ENCODE measurements around the gene TBKBP1.

The TBKBP1 gene

DNA sequence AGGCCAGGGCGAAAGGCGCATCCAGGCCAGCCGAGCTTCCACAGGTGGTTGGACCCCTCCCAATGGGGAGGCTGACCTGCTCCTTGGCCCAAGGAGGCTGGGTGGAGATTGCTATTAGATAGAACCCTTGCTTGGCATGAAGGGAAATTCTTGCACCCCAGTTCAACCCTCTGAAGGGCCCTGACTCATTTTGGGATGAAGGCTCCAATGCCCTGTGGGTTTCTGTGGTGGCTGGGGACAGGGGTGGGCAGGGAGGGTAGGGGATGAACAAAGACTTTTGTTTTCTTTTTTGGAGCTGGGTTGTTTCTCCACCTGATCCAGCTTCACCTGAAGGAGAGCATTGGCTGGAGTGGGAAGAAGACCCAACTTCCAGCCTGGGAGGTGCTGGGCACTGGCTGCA is 22.4 kb downstream of the TBKBP1 start:
- no peak for DNase-seq

DNA sequence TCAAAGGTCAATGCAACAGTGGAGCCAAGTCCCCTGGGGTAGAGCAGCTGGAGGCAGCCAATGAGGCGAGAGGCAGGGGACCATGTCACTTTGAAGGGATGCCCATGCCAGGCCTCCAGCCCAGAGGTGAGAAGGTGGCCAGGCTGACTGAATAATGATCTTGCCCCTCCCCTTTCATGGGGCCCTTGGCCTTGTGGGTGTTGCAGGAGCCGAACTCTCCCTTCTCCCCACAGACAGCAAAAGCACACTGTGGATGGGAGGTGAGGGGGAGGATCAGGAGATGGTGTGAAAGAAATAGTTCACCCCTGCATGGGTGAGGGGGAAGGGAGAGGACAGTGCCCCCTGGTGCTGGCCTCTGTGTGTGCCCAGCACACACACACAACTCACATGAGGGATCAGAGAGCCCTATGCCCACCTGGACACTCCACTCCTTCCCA is 23.3 kb downstream of the TBKBP1 start:
- DNase-seq, result no peak

DNA sequence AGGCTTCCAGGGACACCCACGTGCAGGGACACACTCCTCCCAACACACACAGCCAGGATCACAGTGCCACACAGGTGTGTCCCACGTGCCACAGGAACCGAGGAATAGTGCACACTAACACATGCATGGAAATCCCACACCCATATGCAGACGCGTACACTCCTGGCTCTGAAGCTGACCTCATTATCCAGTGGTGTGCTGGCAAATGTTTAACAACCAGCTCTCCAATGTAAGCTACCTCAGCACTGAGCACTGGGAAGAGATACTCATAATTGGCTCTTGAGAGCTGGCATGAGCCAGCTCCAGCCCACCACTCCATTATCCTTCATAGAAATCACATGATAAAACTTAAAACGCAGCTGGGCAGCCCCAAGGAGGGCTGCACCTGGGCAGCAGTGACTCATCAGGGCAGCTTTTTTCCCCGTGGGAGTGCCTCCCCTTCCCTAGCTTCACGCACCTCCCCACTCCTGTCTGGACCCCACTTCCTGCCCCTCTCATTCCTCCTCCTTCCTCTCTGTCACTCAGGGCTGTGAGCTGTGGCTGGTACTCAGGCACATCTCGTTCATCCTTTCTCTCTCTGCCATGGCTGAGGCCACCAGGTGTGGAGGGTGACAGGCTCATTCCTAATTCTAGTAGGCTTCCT is 24.1 kb downstream of the TBKBP1 start:
- no peak for DNase-seq

DNA sequence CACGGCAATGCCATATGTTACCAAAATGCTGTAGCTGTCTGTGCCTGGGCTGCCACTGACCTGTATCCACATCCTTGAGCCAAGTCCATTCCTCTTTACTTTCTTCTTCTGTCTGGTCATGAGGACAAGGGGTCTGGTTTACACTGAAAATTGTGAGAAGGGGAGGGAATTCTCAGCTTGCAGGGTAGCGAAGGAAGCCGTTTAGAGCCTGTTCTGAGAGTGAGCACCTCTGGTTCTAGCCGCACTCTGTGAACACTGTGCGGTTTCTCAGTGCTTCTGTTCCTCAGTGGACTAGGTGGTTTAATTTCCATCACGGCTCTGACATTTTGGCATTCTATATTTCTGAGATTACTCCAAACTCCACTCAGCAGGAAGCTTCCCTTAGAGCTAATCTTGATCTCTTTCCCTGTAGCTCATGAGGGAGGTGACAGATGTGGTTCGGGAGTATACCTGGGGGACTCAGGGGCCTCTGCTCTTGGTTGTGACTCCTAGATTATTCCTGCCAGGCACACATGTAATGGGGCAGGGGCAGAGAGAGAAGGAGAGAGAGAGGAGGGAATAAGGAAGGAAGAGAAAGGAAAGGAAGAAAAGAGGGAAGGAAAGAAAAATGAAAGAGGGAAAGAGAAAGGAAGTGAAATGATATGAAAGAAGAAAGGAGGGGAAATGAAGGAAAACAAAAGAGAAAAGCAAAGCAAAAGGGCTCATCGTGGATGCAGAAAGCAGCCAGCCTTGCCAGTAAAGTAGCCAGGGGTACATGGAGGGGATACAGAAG is 24.9 kb downstream of the TBKBP1 start:
- DNase-seq, result no peak

DNA sequence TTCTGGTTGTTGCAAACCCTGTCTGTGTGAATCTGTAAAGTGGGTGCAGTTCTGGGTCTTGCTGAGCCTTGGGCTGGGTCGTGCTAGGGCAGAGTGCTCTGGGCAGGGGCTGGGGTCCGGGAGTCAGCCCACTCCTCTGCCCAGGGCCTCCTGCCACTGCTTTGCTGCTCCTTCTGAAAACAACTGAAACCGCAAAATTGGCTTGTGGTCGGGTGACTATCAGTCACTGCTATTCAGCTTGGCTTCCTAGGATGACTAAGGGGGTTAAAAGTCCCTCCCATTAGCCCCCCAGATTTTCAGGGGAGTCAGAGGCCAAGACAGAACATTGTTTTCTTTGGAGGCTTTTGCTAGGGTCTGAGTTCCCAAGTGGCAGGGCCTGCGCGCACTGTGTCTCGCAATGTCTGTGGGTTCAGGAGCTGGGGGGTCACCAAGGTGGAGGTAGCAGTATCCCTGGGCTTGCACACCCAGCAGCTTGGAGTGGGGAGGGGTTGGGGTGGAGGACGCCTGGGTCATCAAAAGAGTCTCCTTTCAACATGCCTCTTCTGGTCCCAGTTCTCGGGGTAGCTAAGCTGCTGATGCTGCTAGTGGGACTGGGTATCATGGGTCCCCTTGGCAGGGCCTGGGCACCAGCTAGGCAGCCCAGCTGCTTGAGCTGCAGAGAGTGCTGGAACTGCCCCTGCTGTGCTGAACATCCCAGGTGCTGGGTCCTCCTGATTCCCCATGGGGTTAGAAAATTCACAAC is 25.6 kb downstream of the TBKBP1 start:
- DNase-seq, result peak; percentile 32

DNA sequence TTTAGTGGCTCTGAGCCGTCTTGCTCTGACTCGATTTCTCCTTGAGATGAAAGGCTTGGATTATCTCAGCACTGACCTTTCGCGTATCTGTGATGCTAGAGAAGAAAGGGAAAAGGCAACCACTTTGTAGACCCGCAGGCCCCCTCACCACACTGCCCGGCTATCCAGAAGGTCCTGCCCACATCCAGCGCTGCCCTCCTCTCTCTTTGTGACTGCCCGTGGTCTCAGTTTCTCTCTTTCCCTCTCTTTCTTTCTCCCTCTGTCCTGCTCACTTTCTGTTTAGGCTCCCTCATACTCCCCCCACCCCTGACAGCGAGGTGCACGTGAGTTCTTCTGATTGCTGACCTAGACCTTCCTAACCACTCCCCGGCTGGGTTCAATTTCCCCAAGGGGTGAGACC is 26.2 kb downstream of the TBKBP1 start:
- no peak for DNase-seq

GRCh38 chr17:47720754-47721533 is 27.0 kb downstream of the TBKBP1 start:
- peak; percentile 34 for DNase-seq

- DNase-seq, result no peak
Measured at GRCh38 chr17:47721725-47722124, 27.8 kb downstream of the TBKBP1 start.

GRCh38 chr17:47724705-47725104 is 30.7 kb downstream of the TBKBP1 start:
- DNase-seq, result no peak

- no peak for DNase-seq
Measured at GRCh38 chr17:47725446-47726111, 31.6 kb downstream of the TBKBP1 start.

GRCh38 chr17:47726796-47727703 is 33.1 kb downstream of the TBKBP1 start:
- no peak for DNase-seq

DNA sequence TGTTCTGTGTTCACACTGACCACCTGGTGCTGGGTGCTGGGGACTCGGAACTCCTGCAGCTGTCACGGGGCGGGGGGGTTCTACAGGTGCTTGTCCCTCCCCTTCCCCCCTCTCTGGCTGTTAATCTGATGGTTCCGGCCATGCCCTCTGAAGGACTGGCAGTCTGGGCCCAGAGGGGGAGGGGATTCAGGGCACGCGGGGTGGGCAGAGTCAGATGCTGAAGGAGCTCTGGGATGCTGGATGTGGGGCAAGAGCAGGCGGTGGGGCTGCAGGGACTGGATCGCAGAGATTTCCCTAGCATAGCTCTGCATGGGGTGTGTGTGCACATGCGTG is 33.7 kb downstream of the TBKBP1 start:
- no peak for DNase-seq

- no peak for DNase-seq
Measured at GRCh38 chr17:47728214-47728877, 34.4 kb downstream of the TBKBP1 start.

GRCh38 chr17:47729476-47729875 is 35.5 kb downstream of the TBKBP1 start:
- no peak for DNase-seq

DNA sequence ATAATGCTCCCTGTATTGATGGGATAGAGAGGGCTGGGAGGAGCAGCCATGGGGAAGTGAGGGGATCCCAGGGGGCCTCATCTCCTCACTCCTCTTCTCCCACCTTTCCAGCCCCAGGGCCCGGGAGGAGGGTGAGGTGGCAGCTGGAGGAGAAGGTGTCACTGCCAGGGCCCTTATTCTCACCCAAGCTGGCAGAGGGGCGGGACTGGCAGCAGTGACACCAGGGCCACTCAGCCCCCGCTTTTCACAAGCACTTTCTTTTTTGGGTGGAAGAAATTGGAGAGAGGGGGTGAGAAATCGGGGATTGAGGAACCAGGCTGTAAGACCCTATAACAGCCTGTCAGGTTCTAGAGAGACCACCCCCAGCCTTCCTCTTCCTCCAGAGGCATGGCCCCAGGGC is 36.7 kb downstream of the TBKBP1 start:
- DNase-seq, result no peak

DNA sequence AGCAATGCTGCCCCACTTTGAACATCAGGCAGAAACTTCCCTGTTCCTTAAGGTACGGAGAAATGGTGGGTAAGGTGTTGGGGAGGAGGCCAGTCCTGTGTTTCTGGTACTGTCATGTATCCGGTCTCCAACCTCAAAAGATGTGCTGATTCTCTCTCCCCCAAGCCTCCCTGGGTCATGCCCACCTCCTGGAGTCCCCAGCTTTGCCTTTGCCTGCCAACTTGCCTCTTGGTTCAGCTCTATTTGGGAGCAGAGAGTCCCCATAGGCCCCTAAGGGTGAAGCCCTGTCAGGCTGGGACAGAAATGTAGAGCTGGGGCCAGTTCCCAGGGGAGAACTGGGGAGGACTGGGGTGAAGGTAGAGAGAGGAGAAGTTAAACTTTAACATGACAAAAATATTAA is 37.4 kb downstream of the TBKBP1 start:
- DNase-seq, result no peak

DNA sequence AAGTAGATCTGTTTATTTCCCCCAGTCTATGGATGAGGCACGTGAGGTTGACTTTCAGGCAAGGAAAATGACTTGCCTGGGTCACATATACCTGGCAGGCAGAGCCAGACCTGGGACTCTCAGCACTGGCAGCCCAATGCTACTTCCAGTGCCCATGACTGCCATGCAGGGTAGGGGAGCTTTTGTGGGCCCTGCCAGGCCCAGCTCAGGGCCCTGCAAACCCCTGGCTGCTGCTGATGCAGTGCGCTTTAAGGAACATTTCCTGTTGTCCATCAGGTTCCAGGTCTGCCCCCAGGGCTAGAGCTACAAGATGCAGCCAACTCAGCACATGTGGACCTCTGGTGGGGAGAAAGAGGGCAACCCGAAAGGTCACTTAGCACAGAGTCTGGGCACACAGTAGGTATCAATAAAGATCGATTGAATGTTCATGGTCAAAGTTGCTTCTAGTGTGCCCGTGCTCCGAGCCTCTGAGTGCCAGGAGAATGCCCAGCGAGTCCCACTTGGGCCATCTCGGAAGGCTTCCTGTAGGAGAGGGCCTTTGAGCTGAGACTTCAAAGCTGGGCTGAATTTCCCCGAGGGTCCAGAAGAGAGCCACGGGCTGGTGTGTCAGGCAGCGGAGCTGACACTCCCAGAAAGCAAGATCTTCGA is 38.6 kb downstream of the TBKBP1 start:
- no peak for DNase-seq

- no peak for DNase-seq
Measured at GRCh38 chr17:47733047-47733673, 39.2 kb downstream of the TBKBP1 start, which contains the start of gene TBX21. Gene TBX21 (plus strand): TSS chr17:47733236. CDS start chr17:47733455, 219 bp downstream.

- no peak for DNase-seq
Measured at GRCh38 chr17:47733674-47734410, 39.9 kb downstream of the TBKBP1 start.

Measured in GOT3 (cell line).